Medulla oblongata (tissue), 1 donor: Measurements from ENCODE around the gene CDHR3.
A peak's percentile ranks its signal among the peaks of the same experiment; 100 is the strongest.
"Not testable (repeated sequence)": the region's sequence is repeated elsewhere in the genome, so short reads cannot be mapped to it uniquely, and the experiment has no call there.

Experiments used
- DNase-seq: peaks from one replicate; pipeline ENCODE4 v3.0.0-alpha.2; 2015; ENCODE audit errors: extremely low spot score

Gene CDHR3

DNA sequence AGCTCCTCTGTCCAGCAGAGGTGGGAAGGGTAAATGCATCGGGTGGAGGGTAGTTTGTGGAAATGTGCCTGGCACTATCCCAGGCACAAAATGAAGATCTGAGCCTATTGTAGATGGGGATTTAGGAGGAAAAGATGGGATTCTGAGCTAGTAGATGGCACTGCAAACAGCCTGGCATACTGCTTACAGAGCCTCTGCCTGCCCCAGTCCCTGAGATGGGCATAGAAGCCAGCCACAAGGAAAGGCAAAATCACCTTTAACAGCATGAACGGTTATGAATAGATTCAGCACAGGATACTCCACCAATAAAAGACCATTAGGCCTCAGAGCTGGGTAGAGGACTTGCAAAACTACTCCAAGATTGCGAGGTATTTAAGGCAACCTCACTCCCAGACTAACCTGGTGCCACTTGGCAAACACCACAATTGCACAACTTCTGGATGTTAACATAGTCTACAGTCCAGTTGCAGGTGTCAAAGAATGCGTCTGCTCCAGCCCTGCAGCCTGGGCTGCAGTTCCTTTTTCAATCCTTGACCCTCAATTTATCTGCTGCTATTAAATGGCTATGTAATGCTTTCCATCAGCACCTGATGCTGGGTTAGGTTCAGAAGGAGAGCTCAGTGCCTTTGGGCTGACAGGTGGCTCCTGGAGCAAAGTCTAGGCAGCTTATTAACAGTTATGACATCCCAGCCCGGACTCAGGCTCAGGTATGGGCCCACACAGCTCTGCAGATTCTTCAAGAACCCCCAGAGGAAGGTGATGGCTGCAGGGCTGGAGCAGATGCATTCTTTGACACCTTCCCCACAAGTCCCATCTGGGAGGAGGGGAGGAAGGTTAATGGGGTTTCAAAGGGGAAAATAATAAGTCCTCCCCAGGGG, 34.0 kb downstream of the CDHR3 start:
- no peak for DNase-seq

DNA sequence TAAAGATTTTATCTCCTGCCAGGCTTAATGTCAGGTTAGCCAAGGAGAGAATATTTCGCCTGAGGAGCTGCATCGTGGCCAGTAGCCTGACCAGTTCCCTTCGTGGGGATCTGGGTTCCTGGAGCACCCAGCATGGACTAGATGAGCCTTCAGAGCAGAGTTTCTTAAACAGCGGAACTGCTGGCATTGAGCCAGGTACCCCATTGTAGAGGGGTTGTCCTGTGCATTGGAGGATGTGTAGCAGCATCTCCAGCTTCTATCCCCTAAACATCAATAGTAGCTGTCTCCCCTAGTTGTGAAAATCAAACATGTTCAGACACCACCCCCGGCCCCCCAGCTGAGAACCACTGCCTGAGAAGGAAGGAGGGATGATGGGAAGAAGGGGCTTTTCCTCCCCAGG, 36.2 kb downstream of the CDHR3 start:
- no peak for DNase-seq

DNA sequence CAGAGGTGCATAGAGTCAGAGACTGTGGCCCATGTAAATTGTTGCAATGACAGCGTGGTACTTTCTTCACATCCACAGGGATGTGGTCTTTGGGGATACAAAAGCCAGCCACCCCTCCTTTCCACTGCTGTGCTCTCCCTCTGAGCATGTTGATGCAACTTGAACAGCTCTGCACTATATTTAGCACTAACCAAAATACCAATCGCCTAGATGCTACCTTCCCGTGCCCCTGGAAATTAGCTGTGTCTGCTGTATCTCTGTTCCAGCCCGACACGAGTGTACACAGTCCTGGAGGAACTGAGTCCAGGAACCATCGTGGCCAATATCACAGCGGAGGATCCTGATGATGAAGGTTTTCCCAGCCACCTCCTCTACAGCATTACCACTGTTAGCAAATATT, 38.1 kb downstream of the CDHR3 start:
- DNase-seq, result no peak

DNA sequence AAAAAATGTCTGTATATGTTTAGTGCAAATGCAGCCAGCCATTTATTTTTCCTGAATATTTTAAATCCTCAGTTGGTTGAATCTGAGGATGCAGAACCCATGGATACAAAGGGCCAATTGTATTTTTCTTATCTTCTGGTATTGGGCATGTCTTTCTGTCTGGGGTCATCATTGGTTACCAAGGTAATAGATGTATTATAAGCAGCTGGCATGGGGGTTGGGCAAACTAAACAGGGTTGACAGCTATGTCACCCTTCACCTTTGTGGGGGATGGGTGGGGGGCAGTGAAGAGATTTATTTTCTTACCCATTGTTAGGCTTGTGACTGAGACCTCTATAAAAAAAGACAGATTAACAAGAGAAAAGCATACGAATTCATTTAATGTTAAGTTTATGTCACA, 38.8 kb downstream of the CDHR3 start:
- DNase-seq, result no peak

DNA sequence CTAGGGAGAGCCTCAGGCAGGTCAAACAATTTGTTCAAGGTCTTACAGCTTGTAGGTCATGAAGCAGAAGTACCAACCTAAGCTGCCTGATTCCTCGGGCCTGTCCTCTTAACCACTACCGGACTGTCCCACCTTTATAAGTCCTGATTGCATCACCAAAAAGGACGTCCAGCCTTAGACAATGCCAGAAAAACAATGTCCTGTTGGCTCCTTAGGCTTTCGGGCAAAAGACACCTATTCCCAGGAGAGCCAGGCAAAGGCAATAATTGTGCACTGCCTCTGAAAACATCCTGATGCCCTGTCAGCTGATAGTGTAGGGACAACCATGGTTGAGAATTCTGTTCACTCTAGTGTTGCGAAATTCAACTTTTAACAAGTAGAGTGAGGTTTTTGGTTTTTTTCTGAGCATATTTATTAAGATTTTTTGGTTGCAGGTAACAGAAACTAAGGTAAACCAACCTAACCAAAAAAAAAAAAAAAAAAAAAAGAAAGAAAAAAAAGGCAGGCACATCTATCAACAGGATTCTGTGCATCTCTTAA, 40.5 kb downstream of the CDHR3 start:
- DNase-seq, result no peak

DNA sequence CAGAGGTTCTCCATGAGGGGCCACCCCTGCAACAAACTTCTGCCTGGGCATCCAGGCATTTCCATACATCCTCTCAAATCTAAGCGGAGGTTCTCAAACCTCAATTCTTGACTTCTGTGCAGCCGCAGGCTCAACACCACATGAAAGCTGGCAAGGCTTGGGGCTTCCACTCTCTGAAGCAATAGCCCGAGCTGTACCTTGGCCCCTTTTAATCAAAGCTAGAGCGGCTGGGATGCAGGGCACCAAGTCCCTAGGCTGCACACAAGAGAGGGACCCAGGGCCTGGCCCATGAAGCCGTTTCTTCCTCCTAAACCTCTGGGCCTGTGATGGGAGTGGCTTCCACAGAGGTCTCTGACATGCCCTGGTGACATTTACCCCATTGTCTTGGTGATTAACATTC, 43.8 kb downstream of the CDHR3 start:
- no peak for DNase-seq

DNA sequence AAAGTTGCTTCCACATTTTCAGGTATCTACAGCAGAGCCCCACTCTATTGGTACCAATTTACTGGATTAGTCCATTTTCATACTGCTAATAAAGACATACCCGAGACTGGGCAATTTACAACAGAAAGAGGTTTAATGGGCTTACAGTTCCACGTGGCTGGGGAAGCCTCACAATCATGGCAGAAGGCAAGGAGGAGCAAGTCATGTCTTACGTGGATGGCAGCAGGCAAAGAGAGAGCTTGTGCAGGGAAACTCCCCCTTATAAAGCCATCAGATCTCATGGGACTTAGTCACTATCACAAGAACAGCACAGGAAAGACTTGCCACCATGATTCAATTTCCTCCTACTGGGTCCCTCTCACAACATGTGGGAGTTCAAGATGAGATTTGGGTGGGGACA, 44.7 kb downstream of the CDHR3 start:
- not testable (repeated sequence) for DNase-seq

DNA sequence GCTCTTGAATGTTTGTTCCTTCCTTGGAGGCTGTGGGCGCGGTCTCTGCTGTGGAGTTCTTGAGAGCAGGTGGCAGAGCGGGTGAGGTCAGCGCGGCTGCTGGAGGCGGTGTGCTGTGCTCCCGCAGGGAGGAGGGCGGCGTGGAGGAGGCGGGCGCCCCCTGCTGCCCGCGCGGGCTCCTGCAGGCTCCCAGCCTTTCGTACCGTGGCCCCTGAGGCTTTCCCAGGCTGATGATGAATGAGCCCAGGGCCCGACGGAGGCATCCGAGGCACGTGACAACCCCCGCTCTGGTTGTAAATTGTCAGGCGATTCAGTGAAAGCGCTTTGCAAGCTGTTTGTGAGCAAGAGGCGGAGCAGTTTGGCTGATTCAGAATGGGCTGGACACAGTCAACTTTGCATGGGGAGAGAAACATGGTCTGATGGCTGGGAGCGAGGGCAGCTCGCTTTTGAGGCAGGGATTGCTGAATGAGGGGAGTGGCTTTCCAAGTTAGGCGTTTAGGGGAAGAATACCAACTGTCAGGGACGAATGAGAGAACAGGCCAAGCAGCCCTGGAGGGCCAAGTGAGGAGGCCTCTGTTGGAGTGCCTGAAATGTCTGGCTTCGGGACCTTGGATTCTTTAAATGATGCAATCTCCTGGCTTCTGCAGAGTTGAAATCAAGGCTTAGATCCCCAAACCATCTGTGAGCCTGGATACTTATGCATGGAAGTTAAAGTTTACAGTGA, 46.6 kb downstream of the CDHR3 start:
- DNase-seq, result peak; percentile 84

DNA sequence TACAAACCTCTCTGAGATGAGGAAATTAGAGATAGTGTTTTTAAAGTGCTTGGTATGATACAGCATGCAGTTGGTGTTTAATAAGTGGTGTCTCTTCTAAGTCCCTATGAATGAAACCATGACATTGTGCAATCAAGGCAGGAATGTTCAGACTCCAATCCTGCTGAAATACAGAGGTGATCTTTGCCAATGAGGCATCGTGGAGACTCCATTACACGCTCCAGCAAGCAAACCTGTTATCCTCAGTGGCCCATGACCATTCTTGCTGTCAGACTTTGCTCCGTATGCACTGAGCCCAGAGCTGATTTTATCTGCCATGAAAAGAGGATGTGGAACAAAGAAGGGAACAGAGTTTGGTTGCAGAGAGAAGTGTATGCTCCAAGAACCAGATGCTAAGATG, 47.3 kb downstream of the CDHR3 start:
- no peak for DNase-seq

DNA sequence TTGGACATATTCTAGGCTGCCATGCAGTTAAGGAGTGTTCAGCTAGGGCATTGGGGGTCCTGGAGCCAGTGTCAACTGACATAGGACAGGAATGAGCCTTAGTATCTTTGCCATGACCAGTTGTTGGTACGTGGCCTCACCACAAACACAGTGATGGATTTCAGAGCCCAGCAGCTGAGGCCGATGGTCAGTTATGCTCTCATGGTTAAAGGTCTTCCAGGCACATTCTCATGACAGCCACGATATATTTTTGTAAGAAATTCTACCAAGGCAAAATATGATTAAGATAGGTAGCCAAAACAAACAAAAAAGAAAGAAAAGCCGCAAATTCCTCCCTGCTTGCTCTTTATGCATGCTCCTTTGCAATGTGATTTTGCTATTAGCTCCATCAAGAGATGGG, 47.8 kb downstream of the CDHR3 start:
- DNase-seq, result no peak

DNA sequence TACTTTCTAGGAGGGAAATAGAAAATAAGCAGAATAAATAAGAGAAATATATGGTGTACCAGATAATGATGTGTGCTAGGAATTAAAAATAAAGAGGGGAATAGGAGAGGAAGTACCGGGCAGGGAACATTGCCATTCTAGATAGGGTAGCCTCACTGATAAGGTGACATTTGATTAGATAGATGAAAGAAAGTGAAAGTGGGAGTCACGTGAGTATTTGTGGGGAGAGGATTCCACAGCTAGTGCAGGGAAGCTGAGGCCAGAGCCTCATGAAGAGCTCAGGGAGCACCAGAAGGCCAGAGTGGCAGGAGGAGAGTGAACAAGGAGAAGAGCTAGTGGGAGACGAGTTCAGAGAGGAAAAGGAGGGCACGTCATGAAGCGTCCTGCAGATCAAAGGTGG, 49.1 kb downstream of the CDHR3 start:
- DNase-seq, result no peak

DNA sequence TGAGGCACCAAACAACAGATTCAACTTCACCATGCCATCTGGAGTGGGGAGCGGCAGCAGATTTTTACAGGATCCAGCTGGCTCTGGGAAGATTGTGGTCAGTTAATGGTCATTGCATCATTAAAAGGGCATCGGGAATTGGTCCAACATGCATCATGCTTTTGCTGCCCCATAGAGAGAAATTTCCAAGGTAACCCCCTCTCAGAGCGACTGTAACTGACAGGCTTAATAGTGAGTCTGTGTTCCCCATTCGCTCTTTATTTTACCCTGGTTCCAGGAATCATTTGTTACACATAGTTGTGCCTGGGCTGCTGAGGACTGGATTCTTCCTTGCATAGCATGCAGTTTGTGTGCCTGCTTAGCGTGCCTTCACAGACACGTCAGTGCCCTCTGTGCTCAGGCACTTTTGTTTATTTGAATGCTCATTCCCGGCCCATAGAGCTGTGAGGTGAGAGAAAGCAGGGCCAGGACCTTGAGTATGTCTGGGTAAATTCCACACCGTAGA, 49.9 kb downstream of the CDHR3 start:
- DNase-seq, result peak; percentile 12

DNA sequence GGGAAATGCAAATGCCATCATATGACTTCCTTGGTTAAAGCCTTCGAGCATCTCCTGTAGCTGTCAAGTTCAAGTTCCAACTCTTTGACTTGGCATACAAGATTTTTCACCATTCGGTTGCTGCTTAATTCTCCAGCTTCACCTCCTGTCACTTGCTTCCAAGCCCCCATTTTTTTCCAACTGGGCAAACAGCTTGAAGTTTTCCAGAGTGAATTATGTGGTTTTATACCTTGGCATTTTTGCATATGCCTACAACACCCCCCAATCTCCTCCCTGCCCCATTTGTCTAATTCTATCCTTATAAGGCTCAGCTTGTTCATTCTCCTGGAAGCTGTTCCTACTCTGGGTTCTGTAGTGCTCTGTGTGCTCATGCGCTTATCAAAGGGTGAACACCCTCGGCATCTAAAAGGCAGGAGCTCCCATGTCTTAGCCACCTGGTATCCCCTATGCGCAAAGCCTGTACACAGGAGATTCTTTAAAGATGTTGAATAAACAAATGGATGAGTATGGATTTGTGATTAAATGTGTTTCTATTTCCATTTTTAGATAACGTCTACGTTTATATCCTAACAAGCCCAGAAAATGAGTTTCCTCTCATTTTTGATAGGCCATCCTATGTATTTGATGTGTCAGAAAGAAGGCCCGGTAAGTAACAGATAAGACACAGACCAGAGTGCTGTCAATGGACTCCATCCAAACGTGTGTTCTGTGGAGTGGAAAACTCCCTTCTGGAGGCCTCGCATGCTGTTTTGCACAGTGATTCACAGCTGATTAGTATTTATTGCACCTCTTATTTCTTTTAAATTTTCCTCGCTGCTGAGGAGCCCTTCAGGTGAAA, 52.5 kb downstream of the CDHR3 start:
- DNase-seq, result no peak

DNA sequence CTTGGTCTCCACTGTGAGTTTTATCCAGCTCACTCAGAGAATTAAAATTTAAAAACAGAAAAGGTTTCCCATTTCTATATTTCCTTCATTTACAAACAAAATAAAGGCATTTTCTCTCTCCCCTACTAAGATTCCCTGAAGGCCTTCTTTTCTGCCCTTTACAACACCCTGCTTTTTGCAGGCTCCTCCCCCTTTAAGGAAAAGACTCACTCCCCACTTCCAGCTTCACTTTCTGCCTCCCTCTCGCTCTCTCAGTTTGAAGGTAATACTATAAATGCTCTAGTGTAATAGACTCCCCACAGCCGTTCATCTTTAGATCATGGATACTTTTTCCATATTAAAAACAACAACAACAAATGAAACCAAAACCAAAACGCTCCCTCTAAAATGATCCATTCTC, 53.3 kb downstream of the CDHR3 start:
- no peak for DNase-seq

DNA sequence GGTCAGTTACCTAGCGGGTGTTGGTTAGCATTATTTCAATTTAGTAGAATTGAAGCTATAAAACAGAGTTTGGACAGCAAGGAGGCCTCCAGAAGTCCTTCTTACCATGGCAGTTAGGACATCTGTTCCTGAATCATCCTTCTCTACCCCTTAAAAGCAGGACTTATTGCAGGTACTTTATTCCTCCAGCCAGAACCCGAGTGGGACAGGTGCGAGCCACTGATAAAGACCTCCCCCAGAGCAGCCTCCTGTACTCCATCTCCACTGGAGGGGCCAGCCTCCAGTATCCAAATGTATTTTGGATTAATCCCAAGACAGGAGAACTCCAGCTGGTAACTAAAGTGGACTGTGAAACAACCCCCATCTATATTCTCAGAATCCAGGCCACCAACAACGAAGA, 54.6 kb downstream of the CDHR3 start:
- no peak for DNase-seq

DNA sequence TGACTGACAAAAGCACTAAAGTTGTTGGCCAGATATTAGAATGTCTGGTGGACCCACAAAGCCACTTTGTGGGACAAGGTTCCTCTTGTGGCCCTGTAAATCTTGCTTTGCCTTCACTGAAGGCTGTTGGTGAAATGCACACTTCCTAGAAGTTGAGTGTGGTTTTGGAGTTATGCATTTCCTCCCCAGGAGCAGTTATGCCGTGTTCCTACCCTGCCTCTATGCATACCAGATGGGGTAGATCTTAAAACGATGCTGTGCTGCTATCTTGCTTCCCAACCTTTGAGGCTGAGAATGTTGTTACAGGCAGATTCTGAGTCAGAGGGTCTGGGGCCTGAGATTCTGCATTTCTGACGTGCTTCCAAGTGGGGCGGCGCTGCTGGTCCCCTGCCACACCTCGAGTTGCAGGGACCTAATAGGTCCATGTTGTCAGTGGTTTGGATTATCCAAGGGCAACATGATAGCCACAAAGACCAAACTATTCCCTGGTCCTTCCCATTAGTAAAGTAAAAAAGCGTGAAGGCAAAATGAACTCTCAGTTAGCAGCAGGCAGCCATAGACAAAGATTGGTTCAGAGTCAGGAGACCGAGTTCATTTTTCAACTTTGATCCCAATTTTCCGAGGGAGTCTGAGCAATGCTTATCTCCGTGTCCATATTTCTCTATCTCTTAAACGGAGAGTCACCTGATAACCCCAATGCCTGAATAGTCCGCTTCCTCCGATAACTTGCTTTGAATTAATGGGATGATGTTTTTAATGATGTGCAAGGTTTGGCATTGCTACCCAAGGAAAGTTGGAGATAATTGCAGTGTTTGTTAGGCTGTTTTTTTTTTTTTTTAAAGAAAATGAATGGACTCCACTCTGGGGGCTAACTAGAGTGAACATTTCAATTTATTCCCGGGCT, 55.8 kb downstream of the CDHR3 start:
- no peak for DNase-seq

DNA sequence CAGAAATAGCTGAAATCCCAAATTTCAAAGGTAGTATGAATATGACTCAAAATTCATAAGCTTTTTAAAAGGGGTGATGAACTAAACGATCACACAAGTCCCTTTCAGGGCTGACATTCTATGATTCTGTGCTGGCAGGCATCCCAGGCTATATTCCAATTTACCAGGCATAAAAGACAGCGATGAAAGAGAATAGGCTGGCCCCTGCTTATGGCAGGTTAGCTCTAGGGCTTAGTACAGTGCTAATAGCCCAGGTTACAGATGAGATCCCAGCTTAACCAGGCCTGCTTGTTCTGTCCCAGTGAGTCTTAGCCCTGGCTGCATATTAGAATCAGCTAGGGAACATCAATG, 56.4 kb downstream of the CDHR3 start:
- DNase-seq, result no peak

DNA sequence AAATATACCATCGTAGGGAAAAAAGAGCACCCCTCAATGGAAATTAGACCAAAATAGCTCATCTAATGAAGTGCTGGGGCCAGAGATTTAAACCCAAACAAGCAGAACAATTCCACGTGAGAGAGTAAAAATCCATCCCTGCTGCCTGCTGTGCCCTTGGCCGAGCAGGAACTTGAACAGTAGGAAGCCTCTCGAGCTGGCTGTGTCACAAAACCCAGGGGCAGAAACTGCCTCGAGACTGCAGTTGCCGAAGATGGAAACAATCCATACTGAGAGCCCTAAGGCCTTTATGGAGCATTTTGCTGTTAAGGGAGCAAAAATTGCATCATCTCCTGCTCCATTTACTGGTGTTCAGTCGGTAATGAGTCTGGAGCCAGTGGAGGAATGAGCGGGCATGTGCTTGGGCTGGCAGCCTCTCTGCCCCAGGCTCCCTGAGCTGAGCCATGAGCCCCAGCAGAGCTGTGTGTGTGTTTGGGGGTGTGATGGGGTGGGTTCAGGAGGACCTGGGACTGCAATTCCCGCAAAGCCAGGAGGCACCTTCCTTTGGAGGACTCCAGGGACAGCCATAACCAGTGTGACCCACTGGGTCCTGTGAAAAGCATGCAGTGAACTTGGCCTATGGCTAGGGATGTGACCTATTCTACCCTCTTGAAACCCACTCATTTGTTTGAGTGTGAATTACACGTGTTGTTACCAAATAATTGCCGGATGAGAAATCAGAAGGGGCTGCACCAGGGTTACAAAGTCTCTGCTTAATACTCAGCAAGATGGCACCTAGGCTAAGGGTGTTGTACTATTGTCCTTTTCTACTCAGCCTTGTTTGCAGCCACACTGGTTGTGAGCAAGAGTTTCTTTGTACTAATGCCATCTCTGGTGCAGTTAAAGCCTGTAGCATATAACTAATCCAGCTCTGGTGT, 58.3 kb downstream of the CDHR3 start:
- no peak for DNase-seq

DNA sequence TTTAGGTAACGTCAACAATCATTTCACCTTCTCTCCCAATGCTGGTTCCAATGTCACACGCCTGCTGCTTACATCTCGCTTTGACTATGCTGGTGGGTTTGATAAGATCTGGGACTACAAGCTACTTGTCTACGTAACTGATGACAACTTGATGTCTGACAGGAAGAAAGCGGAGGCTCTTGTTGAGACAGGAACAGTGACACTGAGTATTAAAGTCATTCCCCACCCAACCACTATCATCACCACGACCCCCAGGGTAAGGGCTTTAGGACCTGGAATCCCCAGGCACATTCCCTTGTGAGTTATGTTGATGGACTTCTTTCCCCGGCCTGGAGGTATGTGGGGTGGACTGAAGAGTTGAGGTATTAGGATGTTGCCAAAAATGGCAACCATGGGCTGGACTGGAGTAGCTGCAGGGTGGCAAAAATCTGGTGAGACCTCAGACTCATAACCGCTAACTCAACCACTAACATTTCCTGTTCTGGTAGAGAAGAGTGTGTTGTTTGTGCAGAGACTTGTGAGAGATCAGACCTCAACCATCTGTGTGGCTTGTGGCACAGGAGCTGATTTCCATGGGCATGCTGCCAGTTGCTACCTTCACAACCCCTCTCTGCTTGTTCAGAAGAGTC, 59.2 kb downstream of the CDHR3 start:
- no peak for DNase-seq
